Cardiac fibroblast (primary cell): Measurements from ENCODE around the gene MAFG.

Source experiments
- DNase-seq, 2 donors: peaks; one replicate each; pipeline versions ENCODE4 v3.0.0 to v3.0.0-alpha.2; 2010; ENCODE audit warnings: low read depth in 2 of 2
- H3K4me3 ChIP-seq, 2 donors: replicated peaks in 1 of 2; 1 replicate in 1 of 2; 2 replicates in 1 of 2; pipeline ENCODE4 v1.5.1; 2011; ENCODE audit warnings: low read depth in 2 of 2, low read length in 2 of 2, mild to moderate bottlenecking in 2 of 2, moderate library complexity in 1 of 2
- CTCF ChIP-seq: IDR thresholded peaks from one replicate; pipeline ENCODE4 v1.5.1; 2011; ENCODE audit warnings: low read depth, mild to moderate bottlenecking, low read length, inconsistent platforms

The MAFG gene

GRCh38 chr17:81891303-81891552 is 36.3 kb downstream of the MAFG start:
- peak overlapping the region; percentile 79 to 82 for H3K4me3 ChIP-seq
- no peak for TF ChIP-seq CTCF
- DNase-seq: no peak

- DNase-seq: no peak
- H3K4me3 ChIP-seq: peak overlapping the region; percentile 79 to 82
- TF ChIP-seq CTCF: no peak
Observed at GRCh38 chr17:81890447-81891302, 36.9 kb downstream of the MAFG start.

- H3K4me3 ChIP-seq: no peak overlapping the region
- no peak for DNase-seq
- TF ChIP-seq CTCF: no peak
Observed at GRCh38 chr17:81889602-81890001, 37.9 kb downstream of the MAFG start.

- H3K4me3 ChIP-seq: no peak overlapping the region
- no peak for DNase-seq
- TF ChIP-seq CTCF: no peak
Observed at GRCh38 chr17:81888988-81889595, 38.4 kb downstream of the MAFG start.

GRCh38 chr17:81888105-81888987 is 39.2 kb downstream of the MAFG start:
- DNase-seq: no peak
- no peak for TF ChIP-seq CTCF
- no peak overlapping the region for H3K4me3 ChIP-seq

GRCh38 chr17:81885869-81886548 is 41.5 kb downstream of the MAFG start:
- TF ChIP-seq CTCF: no peak
- DNase-seq: peak in 1 of 2 donors; percentile 32
- H3K4me3 ChIP-seq: no peak overlapping the region
